Bronchial epithelial cell (primary cell): ENCODE data around the gene THUMPD2. TPM values are rescaled to one million over a fixed set of nuclear protein-coding genes. Genes with fewer than 3 reads are reported as not detected.

Experiments used
- DNase-seq: peaks from one replicate; pipeline ENCODE4 v3.0.0-alpha.2; 2010; ENCODE audit warnings: low read depth
- FAIRE-seq: peaks from 2 replicates; lab custom pipeline; 2011; peaks lifted over from hg19 to GRCh38; lab: Jason Lieb, UNC
- H3K27me3 ChIP-seq: 2 replicates; pipeline ENCODE4 v1.5.1; 2011; ENCODE audit warnings: low read length; ENCODE audit not compliant: control insufficient read depth, insufficient read depth
- H3K36me3 ChIP-seq: 2 replicates; pipeline ENCODE4 v1.5.1; 2011; ENCODE audit warnings: low read length; ENCODE audit not compliant: control insufficient read depth, insufficient read depth
- H3K4me3 ChIP-seq: 2 replicates; pipeline ENCODE4 v1.5.1; 2011; ENCODE audit warnings: mild to moderate bottlenecking, low read depth, low read length, control low read depth
- CTCF ChIP-seq: IDR thresholded peaks from 2 replicates; pipeline ENCODE4 v1.5.1; 2011; ENCODE audit warnings: mild to moderate bottlenecking, moderate library complexity, low read length, control low read depth, inconsistent platforms; ENCODE audit not compliant: insufficient read depth, severe bottlenecking
- total RNA-seq: library from RNA; depleted of rRNA; stranded (reverse); fragments of >200 nt; gene quantifications from 2 replicates; pipeline ENCODE4 v1.2.1, GENCODE V29; 2014

Gene THUMPD2
- total RNA-seq, 1 donor from 2014 or later = 10.3 TPM

GRCh38 chr2:39743269-39743776 lies 35.7 kb downstream of the THUMPD2 start:
- Histone ChIP-seq H3K36me3 (peaks cover 13% of the 10 kb centered on the region), H3K27me3 (no peaks in the 10 kb centered on the region), H3K4me3 (no peak overlapping the region)
- FAIRE-seq = peak; percentile 7
- DNase-seq = peak; percentile 59
- no peak for TF ChIP-seq CTCF

GRCh38 chr2:39741871-39742270 lies 37.2 kb downstream of the THUMPD2 start:
- no peak for TF ChIP-seq CTCF
- H3K36me3 ChIP-seq = peaks cover 19% of the 10 kb centered on the region
- DNase-seq (peak; percentile 74), FAIRE-seq (no peak)
- no peaks in the 10 kb centered on the region for H3K27me3 ChIP-seq
- no peak overlapping the region for H3K4me3 ChIP-seq

GRCh38 chr2:39739386-39739785 lies 39.7 kb downstream of the THUMPD2 start:
- H3K36me3 ChIP-seq = peaks cover 21% of the 10 kb centered on the region
- no peaks in the 10 kb centered on the region for H3K27me3 ChIP-seq
- no peak for DNase-seq
- no peak overlapping the region for H3K4me3 ChIP-seq
- no peak for TF ChIP-seq CTCF
- FAIRE-seq = no peak

- peaks cover 21% of the 10 kb centered on the region for H3K36me3 ChIP-seq
- peak; percentile 50 for FAIRE-seq
- H3K4me3 ChIP-seq = no peak overlapping the region
- no peaks in the 10 kb centered on the region for H3K27me3 ChIP-seq
- no peak for DNase-seq
- TF ChIP-seq CTCF = no peak
Observed at GRCh38 chr2:39738936-39739335, 40.1 kb downstream of the THUMPD2 start.

- peaks cover 19% of the 10 kb centered on the region for H3K36me3 ChIP-seq
- H3K27me3 ChIP-seq = no peaks in the 10 kb centered on the region
- peak; percentile 27 for DNase-seq
- no peak overlapping the region for H3K4me3 ChIP-seq
- TF ChIP-seq CTCF = no peak
- no peak for FAIRE-seq
Observed at GRCh38 chr2:39737661-39738060, 41.4 kb downstream of the THUMPD2 start.

GRCh38 chr2:39736640-39737039 lies 42.4 kb downstream of the THUMPD2 start:
- no peak for TF ChIP-seq CTCF
- Histone ChIP-seq H3K4me3 (no peak overlapping the region), H3K27me3 (no peaks in the 10 kb centered on the region), H3K36me3 (peaks cover 19% of the 10 kb centered on the region)
- DNase-seq (no peak), FAIRE-seq (no peak)
